ENCODE measurements around the gene BTBD6. TPM values are rescaled to one million over a fixed set of nuclear protein-coding genes. Genes with fewer than 3 reads are reported as not detected.
A peak's percentile ranks its signal among the peaks of the same experiment; 100 is the strongest.

BTBD6 gene
- total and polyA plus RNA-seq, 2 of the 8 experiments (the other 6 are each of a cell fraction or from before 2014, with no cell fraction given) = 10.1 to 10.2 TPM

GRCh38 chr14:105207460-105207901, 40.9 kb upstream of the BTBD6 start (continued):
- TF ChIP-seq RAD21 (IDR thresholded peaks at IDR 0.05 in 1 of 2, conservative IDR thresholded peaks at IDR 0.05 in 1 of 2; ENCODE audit: low read depth in 2 of 2, low read length in 2 of 2) = peak; percentile 36 to 49
- no peak for TF ChIP-seq E2F6 (IDR thresholded peaks at IDR 0.05)
- no peak for TF ChIP-seq SIRT6 (IDR thresholded peaks at IDR 0.05; ENCODE audit: low read length)
- no peak for TF ChIP-seq EP300 (IDR thresholded peaks at IDR 0.05; ENCODE audit: borderline replicate concordance in 1 of 2, low read depth in 2 of 2, low read length in 2 of 2)
- TF ChIP-seq ATF2 (IDR thresholded peaks at IDR 0.05; ENCODE audit: low read length) = no peak
- TF ChIP-seq RBBP5 (IDR thresholded peaks at IDR 0.05; ENCODE audit: borderline replicate concordance, low read depth, low read length) = no peak
- TF ChIP-seq EGR1 (IDR thresholded peaks at IDR 0.05; ENCODE audit: borderline replicate concordance, low read depth, low read length) = 0 out of 2 replicates have a peak, but pooled peaks have one; percentile 24
- 0 out of 2 replicates have a peak, but pooled peaks have one; percentile 17 for TF ChIP-seq CREB1 (IDR thresholded peaks at IDR 0.05)
- TF ChIP-seq POLR2AphosphoS5 (IDR thresholded peaks at IDR 0.05; ENCODE audit: low read depth, low read length) = no peak
- peak in 2 of 3 experiments; percentile 44 to 48; a peak in 3 of 4 replicates for TF ChIP-seq CTCF (IDR thresholded peaks at IDR 0.05; ENCODE audit: control extremely low read depth in 1 of 3, insufficient read depth in 1 of 3, low read depth in 1 of 3, low read length in 3 of 3)
- TF ChIP-seq RNF2 (IDR thresholded peaks at IDR 0.05; ENCODE audit: borderline replicate concordance, low read depth, low read length, missing control alignments, poor library complexity, severe bottlenecking) = no peak

Data from H1 (cell line).